ENCODE measurements around the gene HOXA3. TPM values are rescaled to one million over a fixed set of nuclear protein-coding genes. Genes with fewer than 3 reads are reported as not detected.

The HOXA3 gene
- total RNA-seq, 1 donor from 2014 or later, result 26.4 TPM

DNA sequence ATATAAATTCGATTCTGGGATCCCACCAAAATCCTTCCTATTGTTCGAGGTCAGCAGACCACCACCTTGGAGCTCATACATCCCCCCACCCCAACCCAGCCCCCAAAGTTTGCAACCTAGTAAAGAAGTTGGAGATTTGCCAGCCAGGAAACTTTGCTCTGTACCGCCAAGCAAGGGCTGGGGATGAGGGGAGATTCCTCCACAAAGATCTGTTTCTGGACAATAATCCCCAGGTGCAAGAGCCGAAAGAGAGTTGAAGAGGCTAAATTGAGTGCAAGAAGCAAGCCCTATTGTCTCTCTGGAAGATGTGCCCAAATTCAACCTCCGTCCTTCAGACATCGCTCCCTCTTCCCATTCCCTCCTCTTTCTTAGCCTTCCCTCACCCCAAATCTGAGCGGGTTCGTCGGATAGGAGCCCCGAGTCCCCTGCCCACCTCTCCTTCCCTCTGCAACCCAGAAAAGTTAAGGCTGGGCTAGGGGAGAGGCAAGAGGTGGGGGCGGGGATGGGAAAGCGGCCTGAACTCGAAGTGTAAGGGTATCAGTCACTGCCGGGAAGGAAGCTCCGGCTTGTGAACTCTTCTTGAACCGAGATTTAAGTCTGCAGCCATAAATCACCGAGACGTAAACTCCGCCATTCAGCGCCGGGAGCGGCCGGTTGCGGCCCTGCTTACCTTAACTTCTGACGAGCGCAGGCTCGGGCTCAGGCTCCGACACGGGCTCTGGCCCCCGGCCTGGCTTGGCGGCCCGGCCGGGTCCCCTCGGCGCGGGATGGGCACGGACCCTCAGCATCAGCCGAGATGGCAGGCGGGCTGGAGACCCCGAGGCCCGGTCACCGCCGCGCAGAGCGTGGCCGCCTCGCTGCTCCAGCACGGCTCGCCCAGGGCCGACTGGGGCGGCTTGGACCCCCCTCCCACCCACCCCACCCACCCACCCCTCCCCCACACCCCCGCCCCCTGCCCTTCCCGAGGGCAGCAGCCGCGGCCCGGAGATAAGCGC, 39.1 kb downstream of the HOXA3 start:
- Histone ChIP-seq H3K4me3 (ENCODE audit: low read depth, low read length) (peak overlapping the region; percentile 74), H3K27me3 (ENCODE audit: control insufficient read depth, insufficient read depth, low read length) (no peaks in the 10 kb centered on the region), H3K36me3 (ENCODE audit: control insufficient read depth, insufficient read depth, low read length) (peaks cover 3% of the 10 kb centered on the region)
- TF ChIP-seq, protein P1, sequence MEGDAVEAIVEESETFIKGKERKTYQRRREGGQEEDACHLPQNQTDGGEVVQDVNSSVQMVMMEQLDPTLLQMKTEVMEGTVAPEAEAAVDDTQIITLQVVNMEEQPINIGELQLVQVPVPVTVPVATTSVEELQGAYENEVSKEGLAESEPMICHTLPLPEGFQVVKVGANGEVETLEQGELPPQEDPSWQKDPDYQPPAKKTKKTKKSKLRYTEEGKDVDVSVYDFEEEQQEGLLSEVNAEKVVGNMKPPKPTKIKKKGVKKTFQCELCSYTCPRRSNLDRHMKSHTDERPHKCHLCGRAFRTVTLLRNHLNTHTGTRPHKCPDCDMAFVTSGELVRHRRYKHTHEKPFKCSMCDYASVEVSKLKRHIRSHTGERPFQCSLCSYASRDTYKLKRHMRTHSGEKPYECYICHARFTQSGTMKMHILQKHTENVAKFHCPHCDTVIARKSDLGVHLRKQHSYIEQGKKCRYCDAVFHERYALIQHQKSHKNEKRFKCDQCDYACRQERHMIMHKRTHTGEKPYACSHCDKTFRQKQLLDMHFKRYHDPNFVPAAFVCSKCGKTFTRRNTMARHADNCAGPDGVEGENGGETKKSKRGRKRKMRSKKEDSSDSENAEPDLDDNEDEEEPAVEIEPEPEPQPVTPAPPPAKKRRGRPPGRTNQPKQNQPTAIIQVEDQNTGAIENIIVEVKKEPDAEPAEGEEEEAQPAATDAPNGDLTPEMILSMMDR (IDR thresholded peaks at IDR 0.05; ENCODE audit: insufficient read depth, low read length, poor library complexity, severe bottlenecking), result no peak
- no peak for DNase-seq (ENCODE audit: low read depth)

DNA sequence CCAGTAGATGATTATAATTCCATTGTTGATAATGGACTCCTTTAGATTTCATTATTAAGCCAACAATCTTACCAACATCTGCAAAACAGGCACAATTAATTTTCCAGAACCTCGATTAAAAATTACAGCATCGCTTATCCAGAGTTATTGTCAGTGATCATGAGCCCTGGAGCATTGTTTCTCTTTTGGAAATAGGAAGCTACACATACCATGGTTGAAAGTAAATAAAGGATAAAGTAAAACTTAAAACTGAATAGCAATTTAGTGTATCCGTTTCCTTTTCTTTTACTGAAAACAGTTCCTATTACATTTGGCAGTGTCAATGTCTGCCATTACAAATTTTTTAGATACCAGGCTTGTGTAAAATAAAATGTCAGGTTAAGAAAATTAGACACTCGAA, 40.0 kb downstream of the HOXA3 start:
- DNase-seq (ENCODE audit: low read depth), result no peak
- Histone ChIP-seq H3K36me3 (ENCODE audit: control insufficient read depth, insufficient read depth, low read length) (peaks cover 1% of the 10 kb centered on the region), H3K4me3 (ENCODE audit: low read depth, low read length) (peak overlapping the region; percentile 74), H3K27me3 (ENCODE audit: control insufficient read depth, insufficient read depth, low read length) (no peaks in the 10 kb centered on the region)
- TF ChIP-seq, protein P1 (IDR thresholded peaks at IDR 0.05; ENCODE audit: insufficient read depth, low read length, poor library complexity, severe bottlenecking), result no peak

DNA sequence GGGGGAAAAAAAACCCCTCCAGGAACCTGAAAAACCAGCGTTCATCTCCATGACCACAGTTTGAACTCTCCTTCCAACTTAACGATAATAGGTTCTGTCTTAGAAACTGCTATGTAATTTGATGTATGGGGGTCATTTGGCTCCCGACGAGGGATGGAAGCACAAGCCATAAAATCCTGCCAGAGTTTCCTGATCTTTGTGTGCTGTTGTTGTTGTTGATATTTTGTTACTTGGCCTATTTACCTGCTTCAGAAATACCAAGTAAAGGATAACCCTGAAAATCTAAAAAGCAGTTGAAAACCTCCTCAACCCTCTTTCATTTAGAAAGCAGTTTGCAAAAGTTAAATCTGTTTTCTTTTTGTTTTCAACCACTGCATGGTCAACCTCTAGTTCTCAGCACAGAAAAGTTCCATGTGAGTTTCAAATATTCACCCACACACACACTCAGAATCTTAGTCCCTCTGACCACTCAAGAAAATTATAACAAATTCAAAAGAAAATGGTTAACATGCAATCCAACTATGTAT, 40.6 kb downstream of the HOXA3 start:
- Histone ChIP-seq H3K36me3 (ENCODE audit: control insufficient read depth, insufficient read depth, low read length) (no peaks in the 10 kb centered on the region), H3K4me3 (ENCODE audit: low read depth, low read length) (peak overlapping the region; percentile 74), H3K27me3 (ENCODE audit: control insufficient read depth, insufficient read depth, low read length) (no peaks in the 10 kb centered on the region)
- TF ChIP-seq, protein P1 (IDR thresholded peaks at IDR 0.05; ENCODE audit: insufficient read depth, low read length, poor library complexity, severe bottlenecking), result no peak
- DNase-seq (ENCODE audit: low read depth), result no peak

DNA sequence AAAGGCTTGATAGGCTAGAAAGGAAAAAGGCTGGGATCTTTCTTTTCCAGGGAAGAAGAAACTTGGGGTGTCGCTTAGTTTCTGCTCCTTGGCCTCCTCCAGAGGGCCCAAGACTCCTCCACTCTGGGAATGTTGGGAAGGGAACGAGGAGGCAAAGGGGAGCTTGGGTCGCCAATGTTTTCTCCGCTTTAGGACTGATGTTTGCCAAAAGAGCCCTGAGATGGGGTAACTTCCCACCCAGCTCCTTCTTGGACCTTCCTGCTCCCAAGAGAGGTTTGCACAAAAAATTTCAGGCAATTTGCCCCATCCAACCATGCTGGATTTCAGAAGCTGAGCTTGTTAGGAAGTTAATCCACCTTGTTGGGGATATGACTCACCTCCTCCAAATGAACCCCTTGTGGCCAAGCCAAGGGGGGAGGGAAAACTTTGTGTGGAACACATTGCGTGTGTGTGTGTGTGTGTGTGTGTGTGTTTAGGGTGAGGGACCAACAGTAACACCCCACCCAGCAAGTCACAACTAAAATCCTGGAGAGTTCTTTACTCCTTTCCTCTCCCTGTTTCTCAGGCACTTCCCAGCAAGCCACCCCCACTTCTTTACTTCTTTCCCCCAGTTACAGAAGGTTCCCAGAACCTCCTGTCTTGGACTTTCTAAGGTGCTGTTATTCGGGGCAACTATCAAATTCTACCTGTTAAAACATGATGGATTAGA, 41.2 kb downstream of the HOXA3 start:
- Histone ChIP-seq H3K36me3 (ENCODE audit: control insufficient read depth, insufficient read depth, low read length) (no peaks in the 10 kb centered on the region), H3K4me3 (ENCODE audit: low read depth, low read length) (peak overlapping the region; percentile 74), H3K27me3 (ENCODE audit: control insufficient read depth, insufficient read depth, low read length) (no peaks in the 10 kb centered on the region)
- TF ChIP-seq, protein P1 (IDR thresholded peaks at IDR 0.05; ENCODE audit: insufficient read depth, low read length, poor library complexity, severe bottlenecking), result no peak
- no peak for DNase-seq (ENCODE audit: low read depth)

DNA sequence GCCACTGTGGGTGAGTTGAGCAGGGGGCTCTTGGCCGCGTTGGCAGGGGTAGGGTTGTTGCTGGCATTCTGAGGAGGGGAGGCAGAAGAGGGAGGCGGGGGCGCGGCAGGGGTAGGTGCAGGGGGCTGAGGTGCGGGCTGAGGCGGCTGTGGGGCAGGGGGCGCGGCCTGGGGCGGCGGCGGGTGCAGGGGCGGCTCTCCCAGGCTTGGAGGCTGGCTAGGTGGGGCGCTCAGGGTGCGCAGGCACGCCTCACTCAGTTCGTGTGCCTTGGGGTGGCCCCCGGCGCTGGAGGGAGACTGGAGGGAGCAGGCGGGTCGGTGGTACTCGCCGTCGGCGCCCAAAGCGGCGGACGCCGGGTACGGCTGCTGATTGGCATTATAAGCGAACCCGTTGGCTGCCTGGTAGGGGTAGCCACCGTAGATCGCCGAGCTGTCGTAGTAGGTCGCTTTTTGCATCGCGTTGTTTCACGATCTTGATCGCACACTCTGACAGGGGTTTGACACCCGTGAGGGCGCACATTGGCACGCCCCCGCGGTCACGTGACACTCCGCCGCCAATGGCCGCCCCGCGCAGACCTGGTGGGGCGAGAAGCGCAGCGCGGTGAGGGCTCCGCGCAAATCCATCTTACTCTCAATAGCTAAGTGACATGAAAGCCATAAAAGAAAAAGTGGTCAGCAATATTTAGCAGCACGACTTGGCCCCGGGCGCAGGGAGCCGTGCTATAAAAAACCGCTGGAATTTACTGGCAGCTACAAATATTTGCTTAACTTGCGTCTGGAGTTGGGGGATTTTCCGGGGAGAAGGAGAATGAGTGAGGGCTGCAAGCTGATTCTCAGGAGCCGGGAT, 42.0 kb downstream of the HOXA3 start:
- no peak for DNase-seq (ENCODE audit: low read depth)
- no peaks in the 10 kb centered on the region for H3K36me3 ChIP-seq (ENCODE audit: control insufficient read depth, insufficient read depth, low read length)
- no peaks in the 10 kb centered on the region for H3K27me3 ChIP-seq (ENCODE audit: control insufficient read depth, insufficient read depth, low read length)
- TF ChIP-seq, protein P1 (IDR thresholded peaks at IDR 0.05; ENCODE audit: insufficient read depth, low read length, poor library complexity, severe bottlenecking), result no peak
- H3K4me3 ChIP-seq (ENCODE audit: low read depth, low read length), result peak overlapping the region; percentile 74

Measured in kidney epithelial cell (primary cell).